HG02852 (cell line): ENCODE data around the gene MRPL42.
"Not testable (repeated sequence)": the region's sequence is repeated elsewhere in the genome, so short reads cannot be mapped to it uniquely, and the experiment has no call there.

Experiments used
- ATAC-seq: cut with Tn5 transposase; IDR thresholded peaks from one replicate; pipeline ENCODE4 v1.9.1; 2021; ENCODE audit warnings: mild to moderate bottlenecking, moderate library complexity; ENCODE audit not compliant: unreplicated experiment

The MRPL42 gene

DNA sequence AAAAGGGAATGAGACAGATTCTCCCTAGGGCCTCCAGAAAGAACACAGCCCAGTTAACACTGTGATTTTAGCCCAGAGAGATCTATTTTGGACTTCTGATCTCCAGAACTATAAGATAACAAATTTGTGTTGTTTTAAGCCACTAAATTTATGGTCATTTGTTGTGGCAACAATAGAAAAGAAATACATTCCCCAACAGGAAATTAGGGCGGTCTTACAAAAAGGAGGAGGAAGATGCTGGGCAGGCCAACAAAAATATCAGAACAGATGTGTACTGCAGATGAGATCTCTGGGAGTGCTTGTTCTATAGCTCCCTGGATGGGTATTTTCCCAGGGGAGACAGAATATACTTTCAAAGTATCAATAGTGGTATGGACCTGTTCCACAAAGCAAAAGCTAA, 73.2 kb downstream of the MRPL42 start:
- no peak for ATAC-seq

- ATAC-seq, result no peak
Measured at GRCh38 chr12:93541578-93542225, 74.4 kb downstream of the MRPL42 start.

DNA sequence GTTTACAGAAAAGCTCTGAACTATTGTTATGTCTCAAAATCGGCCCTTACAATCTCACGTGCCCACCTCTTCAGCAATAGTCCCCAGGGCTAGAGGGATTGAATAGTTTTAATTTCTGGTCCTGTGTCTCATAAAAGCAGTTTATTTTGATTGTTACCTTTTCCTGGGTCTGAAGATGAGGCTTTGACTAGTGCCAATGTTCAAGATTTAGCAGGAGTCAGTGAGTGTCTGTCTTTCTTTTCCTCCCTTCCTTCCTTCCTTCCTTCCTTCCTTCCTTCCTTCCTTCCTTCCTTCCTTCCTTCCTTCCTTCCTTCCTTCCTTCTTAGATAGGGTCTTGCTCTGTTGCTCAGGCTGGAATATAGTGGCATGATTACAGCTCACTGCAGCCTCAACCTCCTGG, 80.5 kb downstream of the MRPL42 start:
- ATAC-seq, result no peak

DNA sequence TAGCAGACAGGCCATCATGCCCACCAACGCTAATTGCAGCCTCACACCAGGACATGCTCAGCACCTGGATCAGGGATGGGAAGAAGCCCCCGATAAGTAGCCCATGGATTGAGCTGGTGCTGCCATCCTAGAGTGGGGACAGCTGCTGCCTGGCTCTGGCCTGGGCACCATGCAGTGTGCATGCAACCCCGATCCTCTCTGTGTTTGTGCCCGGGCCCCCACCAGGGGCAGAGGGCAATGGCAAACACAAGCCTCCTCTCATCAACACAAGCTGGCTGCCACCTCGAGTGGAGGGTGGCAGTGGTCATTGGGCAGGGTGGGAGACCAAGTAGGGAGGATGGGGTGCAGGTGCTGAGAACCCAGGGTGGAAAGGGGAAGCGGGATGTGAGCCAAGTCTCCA, 81.9 kb downstream of the MRPL42 start:
- no peak for ATAC-seq

DNA sequence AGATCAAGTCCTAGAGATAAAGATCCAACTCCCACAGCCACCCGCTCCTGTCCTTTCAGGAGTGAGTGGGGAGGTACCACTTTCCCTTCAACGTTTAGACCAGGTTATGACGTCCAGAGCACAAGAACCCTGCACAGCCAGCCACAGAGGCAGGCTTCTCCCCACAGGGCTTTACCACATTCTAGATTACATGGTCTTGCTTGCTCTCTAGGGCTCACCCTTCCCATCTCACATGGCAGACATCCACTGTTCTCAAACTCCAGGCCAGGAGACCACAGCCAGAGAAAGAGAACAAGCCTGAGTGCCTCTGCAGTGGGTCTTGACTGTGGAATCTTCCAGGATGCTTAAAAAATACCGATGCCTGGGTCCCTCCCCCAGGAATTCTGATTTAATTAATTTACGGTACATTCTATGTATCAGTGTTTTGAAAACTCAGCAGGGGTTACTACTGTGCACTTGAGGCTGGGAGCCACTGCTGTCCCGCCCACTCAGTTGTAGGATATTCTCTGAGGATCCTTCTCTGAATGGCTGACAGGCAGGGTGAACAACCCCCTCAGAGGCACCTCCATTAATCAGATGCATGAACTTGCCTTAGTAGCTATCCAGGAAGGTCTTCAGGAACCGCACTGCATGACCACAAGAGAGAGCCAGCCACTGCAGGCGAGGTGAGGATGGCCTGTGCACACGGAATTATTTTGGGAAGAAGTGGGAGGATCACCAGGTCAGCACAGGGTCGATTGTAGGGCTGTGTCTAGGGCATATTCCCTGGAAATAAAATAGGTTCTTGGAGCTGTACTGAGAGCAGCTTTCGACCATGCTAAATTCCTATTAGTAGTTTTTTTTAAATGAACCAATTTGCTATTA, 83.7 kb downstream of the MRPL42 start:
- ATAC-seq, result no peak

DNA sequence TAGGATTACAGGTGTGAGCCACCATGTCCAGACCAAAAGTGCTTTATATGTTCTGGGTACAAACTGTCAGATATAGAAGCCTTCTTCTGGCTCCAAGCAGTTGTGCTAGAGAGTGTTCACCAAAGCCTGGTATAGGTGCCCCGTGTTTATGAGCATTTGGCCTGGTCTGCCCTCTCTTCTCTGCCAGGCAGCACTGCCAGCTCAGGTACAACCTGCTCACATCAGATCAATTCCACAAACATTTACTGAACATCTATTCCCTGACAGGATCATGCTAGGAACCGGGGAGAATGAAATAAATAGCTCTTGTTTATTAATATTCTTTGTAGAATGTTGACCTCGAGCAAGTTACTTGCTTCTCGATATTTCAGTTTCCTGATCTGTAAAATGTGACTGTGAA, 85.1 kb downstream of the MRPL42 start:
- ATAC-seq, result no peak

DNA sequence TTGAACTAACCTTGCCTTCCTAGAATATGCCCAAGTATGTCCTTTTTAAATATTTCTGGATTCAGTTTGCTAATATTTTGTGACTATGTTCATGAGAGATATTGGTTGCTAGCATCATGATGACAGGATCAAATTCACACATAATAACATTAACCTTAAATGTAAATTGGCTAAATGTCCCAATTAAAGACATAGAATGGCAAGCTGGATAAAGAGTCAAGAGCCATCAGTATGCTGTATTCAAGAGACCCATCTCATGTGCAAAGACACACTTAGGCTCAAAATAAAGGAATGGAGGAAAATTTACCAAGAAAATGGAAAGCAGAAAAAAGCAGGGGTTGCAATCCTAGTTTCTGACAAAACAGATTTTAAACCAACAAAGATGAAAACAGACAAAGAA, 90.6 kb downstream of the MRPL42 start:
- not testable (repeated sequence) for ATAC-seq

- not testable (repeated sequence) for ATAC-seq
Measured at GRCh38 chr12:93558685-93559084, 91.4 kb downstream of the MRPL42 start.

DNA sequence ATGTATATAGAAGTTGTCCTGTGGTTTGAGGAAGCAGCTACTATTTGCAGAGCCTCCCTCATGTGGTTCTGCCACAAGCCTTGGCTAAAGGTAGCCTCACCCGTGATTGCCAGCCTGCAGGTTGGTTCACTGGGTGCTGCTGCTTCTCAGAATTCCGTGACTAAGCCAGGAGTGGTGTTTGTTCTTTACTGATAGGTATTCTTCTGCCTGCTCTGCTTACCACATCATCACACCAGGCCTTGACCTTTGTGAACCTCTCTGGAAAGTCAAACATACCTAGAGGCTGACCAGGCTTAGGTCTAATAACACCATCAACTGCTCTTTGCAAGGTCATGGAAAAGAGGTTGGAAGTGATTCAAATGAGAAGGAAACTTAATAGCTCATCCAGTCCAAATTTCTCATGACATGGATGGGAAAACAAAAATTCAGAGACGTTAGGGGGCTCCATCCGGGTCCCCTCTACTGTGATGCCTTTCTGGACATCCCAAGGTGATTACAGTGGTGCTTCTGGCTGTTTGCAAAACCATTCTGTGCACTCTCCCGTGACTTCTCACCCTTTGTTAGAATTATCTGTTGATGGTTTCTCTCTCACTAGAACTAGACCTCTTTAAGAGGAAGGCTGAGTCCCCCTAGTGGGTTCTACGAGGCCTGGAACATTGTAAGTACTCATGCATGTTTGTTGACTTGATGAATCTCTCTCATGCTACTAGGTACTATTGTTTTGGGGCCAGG, 96.7 kb downstream of the MRPL42 start:
- no peak for ATAC-seq

DNA sequence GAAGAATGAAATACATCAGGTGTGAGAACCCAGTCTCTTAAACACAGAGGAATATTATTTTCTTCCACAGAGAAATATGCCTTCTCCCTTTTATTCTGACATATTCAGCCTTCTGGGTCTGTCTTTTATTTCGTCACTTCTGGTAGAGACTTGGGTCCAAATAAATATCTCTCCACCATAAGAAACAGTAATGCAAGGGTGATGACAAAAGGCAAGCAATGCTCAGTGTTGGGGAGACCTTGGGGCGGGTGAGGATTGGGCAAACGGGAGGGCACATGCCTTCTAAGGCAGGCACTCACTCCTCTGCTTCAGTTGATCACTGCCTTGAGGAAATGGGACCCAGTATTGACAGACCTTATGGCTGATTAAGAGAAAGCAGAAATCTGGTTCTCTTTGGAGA, 98.4 kb downstream of the MRPL42 start:
- no peak for ATAC-seq
